Tongue (tissue), 2 donors: ENCODE measurements around the gene KL. TPM values are rescaled to one million over a fixed set of nuclear protein-coding genes. Genes with fewer than 3 reads are reported as not detected.

Source experiments
- DNase-seq: peaks from one replicate; pipeline ENCODE4 v3.0.0-alpha.2; 2015
- total RNA-seq: library from RNA; depleted of rRNA; stranded (reverse); fragments of >200 nt; gene quantifications from one replicate; pipeline ENCODE4 v1.2.3, GENCODE V29; 2014

KL gene
- total RNA-seq, 1 donor from 2014 or later = 2.3 TPM

GRCh38 chr13:33004511-33004910 is 11.7 kb upstream of the KL start:
- DNase-seq = peak; percentile 19

- no peak for DNase-seq
Observed at GRCh38 chr13:33006134-33006533, 10.1 kb upstream of the KL start.

- DNase-seq = no peak
Observed at GRCh38 chr13:33006638-33007037, 9.6 kb upstream of the KL start.

- DNase-seq = no peak
Observed at GRCh38 chr13:33007237-33007636, 9.0 kb upstream of the KL start.

- DNase-seq = no peak
Observed at GRCh38 chr13:33007950-33008349, 8.3 kb upstream of the KL start.

GRCh38 chr13:33008946-33009722 is 7.1 kb upstream of the KL start:
- peak; percentile 35 for DNase-seq

GRCh38 chr13:33011828-33012470 is 4.3 kb upstream of the KL start:
- no peak for DNase-seq

GRCh38 chr13:33014291-33014690 is 1.9 kb upstream of the KL start:
- DNase-seq = peak; percentile 31

- no peak for DNase-seq
Observed at GRCh38 chr13:33015241-33015668, 968 bp upstream of the KL start.

GRCh38 chr13:33015791-33016323 is 366 bp upstream of the KL start:
- DNase-seq = peak; percentile 42

GRCh38 chr13:33017323-33017929 is 1.2 kb downstream of the KL start:
- peak; percentile 56 for DNase-seq

- no peak for DNase-seq
Observed at GRCh38 chr13:33018886-33019285, 2.7 kb downstream of the KL start.

- no peak for DNase-seq
Observed at GRCh38 chr13:33022986-33023385, 6.8 kb downstream of the KL start.

GRCh38 chr13:33025220-33025744 is 9.1 kb downstream of the KL start:
- no peak for DNase-seq

- DNase-seq = no peak
Observed at GRCh38 chr13:33026489-33027152, 10.4 kb downstream of the KL start.

- DNase-seq = no peak
Observed at GRCh38 chr13:33028620-33029019, 12.4 kb downstream of the KL start.

- no peak for DNase-seq
Observed at GRCh38 chr13:33031277-33031676, 15.1 kb downstream of the KL start.

- DNase-seq = no peak
Observed at GRCh38 chr13:33032037-33032625, 15.9 kb downstream of the KL start.

GRCh38 chr13:33033051-33033812 is 17.0 kb downstream of the KL start:
- no peak for DNase-seq

GRCh38 chr13:33033986-33034385 is 17.8 kb downstream of the KL start:
- DNase-seq = no peak

- no peak for DNase-seq
Observed at GRCh38 chr13:33034882-33035520, 18.8 kb downstream of the KL start.
